Epithelial cell of proximal tubule (primary cell): ENCODE results near the gene IFI6. TPM values are rescaled to one million over a fixed set of nuclear protein-coding genes. Genes with fewer than 3 reads are reported as not detected.
"Not testable (repeated sequence)": the region's sequence is repeated elsewhere in the genome, so short reads cannot be mapped to it uniquely, and the experiment has no call there.

Experiments used
- DNase-seq: peaks from one replicate; pipeline ENCODE4 v3.0.0-alpha.2; 2011; ENCODE audit warnings: low read depth
- H3K4me3 ChIP-seq: 2 replicates; pipeline ENCODE4 v1.5.1; 2011; ENCODE audit warnings: low read depth, mild to moderate bottlenecking, low read length
- total RNA-seq: library from RNA; depleted of rRNA; stranded (reverse); fragments of >200 nt; gene quantifications from 2 replicates; pipeline ENCODE4 v1.2.3, GENCODE V29; 2015
- TF ChIP-seq, protein P1 (sequence below): conservative IDR thresholded peaks from 2 replicates; pipeline ENCODE4 v1.5.1; 2012; ENCODE audit warnings: low read depth, mild to moderate bottlenecking, low read length

Gene IFI6
- total RNA-seq, 1 donor from 2014 or later: 28.3 TPM

DNA sequence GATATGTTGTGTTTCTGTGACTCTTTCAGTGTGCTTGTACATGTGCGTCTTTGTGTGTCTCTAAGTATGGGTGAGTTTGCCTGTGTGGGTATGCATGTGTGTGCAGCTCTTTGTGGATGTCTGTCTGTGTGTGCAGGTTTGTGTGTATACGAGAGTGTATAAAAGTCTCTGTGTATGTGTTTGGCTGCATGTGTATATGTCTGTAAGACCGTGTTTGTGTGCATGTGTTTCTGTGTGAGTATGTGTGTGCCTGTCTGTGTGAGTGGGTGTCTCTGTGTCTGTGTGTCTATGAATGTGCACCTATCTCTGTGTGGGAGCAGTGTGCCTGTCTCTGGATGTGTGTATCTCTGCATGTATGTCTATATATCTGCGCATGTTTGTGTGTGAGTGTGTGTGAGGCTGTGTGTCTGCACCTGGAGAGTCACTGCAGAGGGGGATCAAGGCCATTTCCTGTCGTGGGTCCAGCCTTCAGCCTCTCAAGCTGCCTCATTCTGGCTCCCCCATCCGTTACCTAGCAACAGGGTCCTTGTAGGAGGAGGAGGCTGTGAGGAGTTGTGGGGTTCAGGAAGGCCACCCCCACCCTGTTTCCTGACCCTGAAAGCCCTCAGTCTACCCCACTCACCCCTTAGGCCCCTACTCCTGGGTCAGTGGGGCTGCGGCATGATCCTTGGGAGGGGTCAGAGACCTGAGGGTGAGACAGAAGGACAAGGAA, 47.4 kb downstream of the IFI6 start:
- H3K4me3 ChIP-seq: no peak overlapping the region
- DNase-seq: no peak
- TF ChIP-seq, protein P1, sequence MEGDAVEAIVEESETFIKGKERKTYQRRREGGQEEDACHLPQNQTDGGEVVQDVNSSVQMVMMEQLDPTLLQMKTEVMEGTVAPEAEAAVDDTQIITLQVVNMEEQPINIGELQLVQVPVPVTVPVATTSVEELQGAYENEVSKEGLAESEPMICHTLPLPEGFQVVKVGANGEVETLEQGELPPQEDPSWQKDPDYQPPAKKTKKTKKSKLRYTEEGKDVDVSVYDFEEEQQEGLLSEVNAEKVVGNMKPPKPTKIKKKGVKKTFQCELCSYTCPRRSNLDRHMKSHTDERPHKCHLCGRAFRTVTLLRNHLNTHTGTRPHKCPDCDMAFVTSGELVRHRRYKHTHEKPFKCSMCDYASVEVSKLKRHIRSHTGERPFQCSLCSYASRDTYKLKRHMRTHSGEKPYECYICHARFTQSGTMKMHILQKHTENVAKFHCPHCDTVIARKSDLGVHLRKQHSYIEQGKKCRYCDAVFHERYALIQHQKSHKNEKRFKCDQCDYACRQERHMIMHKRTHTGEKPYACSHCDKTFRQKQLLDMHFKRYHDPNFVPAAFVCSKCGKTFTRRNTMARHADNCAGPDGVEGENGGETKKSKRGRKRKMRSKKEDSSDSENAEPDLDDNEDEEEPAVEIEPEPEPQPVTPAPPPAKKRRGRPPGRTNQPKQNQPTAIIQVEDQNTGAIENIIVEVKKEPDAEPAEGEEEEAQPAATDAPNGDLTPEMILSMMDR: no peak

DNA sequence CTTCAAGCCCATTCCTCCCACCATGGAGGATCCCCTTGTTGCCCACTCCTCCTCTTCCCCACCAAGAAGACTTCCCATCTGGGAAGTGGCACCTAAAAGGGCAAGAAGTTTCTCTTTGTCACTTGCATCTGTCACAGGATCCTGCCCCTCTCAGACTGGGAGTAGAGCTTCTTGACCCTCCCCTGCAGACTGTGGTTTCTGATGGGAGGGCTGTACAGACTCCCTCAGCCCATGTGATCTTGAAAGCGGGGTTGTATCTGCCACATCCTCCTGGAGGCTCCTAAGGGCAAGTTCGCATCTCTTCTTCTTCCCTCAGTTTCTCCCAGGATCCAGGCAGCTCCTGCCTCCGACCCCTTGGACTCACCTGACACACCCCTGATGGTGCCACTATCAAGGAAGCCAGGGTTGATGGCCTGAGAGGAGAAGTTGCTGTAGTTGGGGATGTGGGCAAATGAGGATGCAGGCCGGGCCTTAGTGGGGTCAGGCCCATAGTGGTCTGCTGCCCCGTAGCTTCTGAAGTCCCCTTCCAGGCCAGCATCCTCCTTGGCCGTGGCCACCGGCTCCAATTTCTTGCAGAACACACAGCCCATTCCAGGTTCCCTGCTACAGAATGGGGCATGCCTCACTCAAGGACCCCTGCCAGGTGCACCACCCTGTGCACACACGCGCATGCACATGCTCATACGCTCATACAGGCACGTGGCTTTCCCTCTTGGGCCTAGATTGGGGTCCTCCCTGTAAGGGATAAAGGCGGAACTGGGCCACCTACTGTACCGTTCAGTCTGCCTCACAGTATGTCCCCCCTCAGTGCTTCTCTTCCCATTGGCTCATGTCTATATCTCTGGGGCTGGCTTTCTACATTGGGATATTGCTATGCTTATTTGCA, 48.4 kb downstream of the IFI6 start:
- H3K4me3 ChIP-seq: no peak overlapping the region
- TF ChIP-seq, protein P1: no peak
- no peak for DNase-seq

- TF ChIP-seq, protein P1: no peak
- no peak for DNase-seq
- H3K4me3 ChIP-seq: no peak overlapping the region
Observed at GRCh38 chr1:27622828-27623227, 49.2 kb downstream of the IFI6 start.

GRCh38 chr1:27621051-27621920, 50.7 kb downstream of the IFI6 start:
- no peak overlapping the region for H3K4me3 ChIP-seq
- TF ChIP-seq, protein P1: no peak
- no peak for DNase-seq

DNA sequence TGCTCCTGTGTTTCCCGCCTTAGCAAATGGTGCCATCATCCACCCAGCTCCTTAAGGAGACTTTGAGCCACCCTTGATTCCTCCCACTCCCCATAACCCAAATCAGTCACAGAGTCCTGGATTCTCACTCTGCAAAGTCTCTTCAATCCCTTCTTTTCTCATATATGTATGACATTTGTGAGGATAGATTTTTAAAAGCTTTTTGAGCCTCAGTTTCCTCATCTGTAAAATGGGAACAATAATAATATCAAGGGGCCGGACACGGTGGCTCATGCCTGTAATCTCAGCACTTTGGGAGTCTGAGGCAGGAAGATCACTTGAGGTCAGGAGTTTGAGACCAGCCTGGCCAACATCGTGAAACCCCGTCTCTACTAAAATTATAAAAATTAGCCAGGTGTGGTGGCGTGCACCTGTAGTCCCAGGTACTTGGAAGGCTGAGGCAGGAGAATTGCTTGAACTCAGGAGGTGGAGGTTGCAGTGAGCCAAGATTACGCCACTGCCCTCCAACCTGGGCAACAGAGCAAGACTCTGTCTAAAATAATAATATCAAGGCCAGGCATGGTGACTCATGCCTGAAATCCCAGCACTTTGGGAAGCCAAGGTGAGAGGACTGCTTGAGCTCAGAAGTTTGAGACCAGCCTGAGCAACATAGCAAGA, 52.1 kb downstream of the IFI6 start:
- DNase-seq, H3K4me3 ChIP-seq: not testable (repeated sequence)

GRCh38 chr1:27618341-27619082, 53.5 kb downstream of the IFI6 start:
- no peak overlapping the region for H3K4me3 ChIP-seq
- TF ChIP-seq, protein P1: no peak
- DNase-seq: no peak
